Ovary (tissue), 1 donor: Measurements from ENCODE around the gene EEF1B2.

ENCODE experiments used
- EP300 ChIP-seq: sonication (generic); formaldehyde crosslinking; IDR thresholded peaks from one replicate; pipeline ENCODE4 v1.6.1; 2017; ENCODE audit warnings: antibody characterized with exemption
- POLR2A ChIP-seq: fragments of 450-650 bp; IDR thresholded peaks from one replicate; pipeline ENCODE4 v1.6.1; 2017; ENCODE audit warnings: antibody characterized with exemption, mild to moderate bottlenecking, moderate library complexity

DNA sequence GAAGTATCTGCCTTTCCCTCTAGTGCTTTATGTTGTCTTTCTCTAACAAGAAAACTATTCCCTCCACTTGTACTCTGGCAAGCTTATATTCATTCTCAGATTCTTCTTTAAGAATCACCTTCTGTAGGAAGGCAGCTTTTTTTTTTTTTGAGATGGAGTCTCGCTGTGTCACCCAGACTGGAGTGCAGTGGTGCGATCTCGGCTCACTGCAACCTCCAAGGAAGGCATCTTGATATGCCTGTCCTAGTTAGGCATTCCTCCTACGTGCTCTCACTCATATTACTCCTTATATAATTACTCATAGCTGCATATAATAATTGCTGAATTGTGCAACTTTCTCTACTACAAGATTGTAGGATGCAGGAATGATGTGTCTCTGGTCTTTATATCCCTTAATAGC is 16.2 kb upstream of the EEF1B2 start:
- TF ChIP-seq EP300 (no peak), POLR2A (no peak)
